Thyroid gland (tissue), 4 donors: ENCODE measurements around the gene ELMO1.

Experiments
- POLR2A ChIP-seq, 2 donors: fragments of 450-650 bp; IDR thresholded peaks; one replicate each; pipeline ENCODE4 v1.6.1; 2017; ENCODE audit warnings: antibody characterized with exemption in 2 of 2, mild to moderate bottlenecking in 2 of 2, moderate library complexity in 1 of 2
- TF ChIP-seq, protein P1 (sequence below), 6 experiments: fragments of 200-600 bp in 3 of 6; fragments of 450-650 bp in 3 of 6; sonication (generic) in 3 of 6; IDR thresholded peaks; one replicate each; pipeline ENCODE4 v1.5.1; 2016 to 2019; ENCODE audit warnings: antibody characterized with exemption in 6 of 6, mild to moderate bottlenecking in 2 of 6, inconsistent platforms in 1 of 6, moderate library complexity in 1 of 6

DNA sequence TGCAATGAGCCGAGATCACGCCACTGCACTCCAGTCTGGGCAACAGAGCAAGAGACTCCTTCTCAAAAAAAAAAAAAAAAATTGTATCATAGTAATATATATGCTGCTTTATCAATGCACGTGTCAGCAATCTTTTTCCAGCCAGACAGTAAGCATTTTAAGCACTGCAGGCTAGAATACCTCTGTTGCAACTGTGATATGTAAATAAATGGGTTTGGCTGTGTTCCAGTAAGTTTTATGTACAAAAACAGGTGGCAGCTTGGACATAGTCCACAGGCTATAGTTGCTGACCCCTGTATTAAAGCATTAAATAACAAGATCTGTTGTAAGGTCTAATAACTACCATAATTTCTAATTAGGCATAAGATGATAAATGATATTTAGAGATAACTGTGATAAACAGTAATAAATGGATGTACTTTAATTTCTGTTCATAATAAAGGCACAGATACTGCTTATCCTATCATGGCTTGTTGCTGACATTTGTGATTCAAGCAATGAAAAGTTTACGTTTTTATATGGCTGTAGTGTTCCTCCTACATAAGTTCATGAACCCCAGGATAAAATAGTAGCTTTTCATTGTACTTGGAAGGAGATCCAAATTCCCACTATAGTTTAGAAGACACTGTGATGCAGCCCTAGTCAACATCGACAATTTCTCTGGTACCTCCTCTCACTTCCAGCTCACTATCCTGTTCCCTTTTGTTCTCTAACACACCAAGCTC is 161.4 kb downstream of the ELMO1 start:
- TF ChIP-seq, protein P1, sequence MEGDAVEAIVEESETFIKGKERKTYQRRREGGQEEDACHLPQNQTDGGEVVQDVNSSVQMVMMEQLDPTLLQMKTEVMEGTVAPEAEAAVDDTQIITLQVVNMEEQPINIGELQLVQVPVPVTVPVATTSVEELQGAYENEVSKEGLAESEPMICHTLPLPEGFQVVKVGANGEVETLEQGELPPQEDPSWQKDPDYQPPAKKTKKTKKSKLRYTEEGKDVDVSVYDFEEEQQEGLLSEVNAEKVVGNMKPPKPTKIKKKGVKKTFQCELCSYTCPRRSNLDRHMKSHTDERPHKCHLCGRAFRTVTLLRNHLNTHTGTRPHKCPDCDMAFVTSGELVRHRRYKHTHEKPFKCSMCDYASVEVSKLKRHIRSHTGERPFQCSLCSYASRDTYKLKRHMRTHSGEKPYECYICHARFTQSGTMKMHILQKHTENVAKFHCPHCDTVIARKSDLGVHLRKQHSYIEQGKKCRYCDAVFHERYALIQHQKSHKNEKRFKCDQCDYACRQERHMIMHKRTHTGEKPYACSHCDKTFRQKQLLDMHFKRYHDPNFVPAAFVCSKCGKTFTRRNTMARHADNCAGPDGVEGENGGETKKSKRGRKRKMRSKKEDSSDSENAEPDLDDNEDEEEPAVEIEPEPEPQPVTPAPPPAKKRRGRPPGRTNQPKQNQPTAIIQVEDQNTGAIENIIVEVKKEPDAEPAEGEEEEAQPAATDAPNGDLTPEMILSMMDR (IDR thresholded peaks at IDR 0.05), result no peak
- no peak for TF ChIP-seq POLR2A (IDR thresholded peaks at IDR 0.05)
